DMS53 (cell line): ENCODE results near the gene NPY4R2.
"Not testable (repeated sequence)": the region's sequence is repeated elsewhere in the genome, so short reads cannot be mapped to it uniquely, and the experiment has no call there.

Source experiments
- DNase-seq: peaks from one replicate; lab custom pipeline; 2025; lab: John Stamatoyannopoulos, UW

NPY4R2 gene, protein sequence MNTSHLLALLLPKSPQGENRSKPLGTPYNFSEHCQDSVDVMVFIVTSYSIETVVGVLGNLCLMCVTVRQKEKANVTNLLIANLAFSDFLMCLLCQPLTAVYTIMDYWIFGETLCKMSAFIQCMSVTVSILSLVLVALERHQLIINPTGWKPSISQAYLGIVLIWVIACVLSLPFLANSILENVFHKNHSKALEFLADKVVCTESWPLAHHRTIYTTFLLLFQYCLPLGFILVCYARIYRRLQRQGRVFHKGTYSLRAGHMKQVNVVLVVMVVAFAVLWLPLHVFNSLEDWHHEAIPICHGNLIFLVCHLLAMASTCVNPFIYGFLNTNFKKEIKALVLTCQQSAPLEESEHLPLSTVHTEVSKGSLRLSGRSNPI

DNA sequence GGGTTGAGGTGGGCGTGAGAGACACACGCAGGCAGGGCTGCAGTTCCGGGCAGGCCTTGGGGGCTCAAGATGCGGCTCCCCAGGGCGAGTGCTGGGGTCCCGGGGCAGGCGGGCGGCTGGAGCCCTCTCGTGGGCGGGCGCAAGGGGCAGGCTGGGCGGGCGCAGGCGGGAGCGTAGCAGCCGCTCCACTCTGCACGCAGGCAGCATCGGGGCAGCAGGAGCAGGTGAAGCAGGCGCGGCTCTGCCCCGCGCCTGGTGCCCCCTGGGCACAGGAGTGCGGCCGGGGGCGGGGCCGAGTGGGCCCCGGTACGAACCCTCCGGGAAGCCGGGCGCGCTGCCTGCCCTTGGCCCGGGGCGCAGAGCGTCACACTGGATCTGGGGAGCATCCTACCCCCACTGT, at the start of gene NPY4R2:
NPY4R2 (plus strand) TSS at position 188 of the 400 bp plus-strand sequence. CDS start 3,326 bp downstream, outside the sequence.
- DNase-seq = not testable (repeated sequence)

DNA sequence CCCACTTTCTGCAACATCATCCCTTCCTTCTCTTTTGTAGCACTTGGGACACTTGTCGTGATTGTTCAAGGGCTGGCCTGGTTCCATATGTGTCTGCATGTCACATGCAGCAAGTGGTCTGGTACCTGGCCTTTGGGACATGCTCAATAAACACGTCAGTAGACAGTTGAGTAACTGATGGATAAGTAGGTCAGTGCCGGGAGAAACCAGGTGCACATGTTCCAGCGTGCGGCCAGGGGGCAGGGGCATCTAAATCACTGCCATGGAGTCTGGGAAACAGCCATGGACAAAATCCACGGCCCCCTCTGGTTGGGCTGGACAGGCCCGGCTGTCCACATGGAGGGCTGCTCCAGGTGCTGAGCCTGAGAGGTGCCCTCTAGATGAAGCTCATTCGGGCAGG, 47.6 kb upstream of the NPY4R2 start:
- not testable (repeated sequence) for DNase-seq

DNA sequence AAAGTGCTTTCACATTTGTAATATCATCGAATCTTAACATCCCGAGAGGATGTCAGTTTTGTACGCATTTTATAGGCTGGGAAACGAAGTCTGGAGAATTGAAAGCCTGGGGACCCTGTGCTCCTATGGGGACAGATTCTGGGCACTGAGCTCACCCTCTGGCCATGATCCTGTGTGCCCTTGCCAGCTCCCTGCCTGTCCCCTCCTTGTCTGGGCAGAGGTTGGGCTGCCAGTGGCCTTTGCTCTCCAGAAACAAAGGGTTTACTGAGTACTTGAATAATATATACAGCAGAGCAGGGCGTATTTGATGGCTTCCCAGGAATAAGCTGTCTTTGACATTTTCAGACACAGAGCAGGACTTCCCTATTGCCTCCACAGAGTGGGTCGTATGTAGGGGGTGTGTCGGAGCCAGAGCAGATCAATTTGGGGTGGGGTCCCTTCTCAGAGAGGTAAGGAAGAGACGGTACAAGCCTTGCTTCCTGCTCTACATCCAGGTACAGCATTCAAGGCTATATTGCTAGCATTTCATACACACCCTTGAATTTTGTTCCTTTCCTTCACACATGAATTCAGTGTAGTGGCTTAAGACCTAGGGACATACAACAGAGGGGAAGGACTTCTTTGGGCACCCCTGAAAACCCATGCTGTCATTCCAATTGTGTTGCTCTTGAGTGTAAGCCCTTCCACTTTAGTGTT, 46.8 kb upstream of the NPY4R2 start:
- not testable (repeated sequence) for DNase-seq

GRCh38 chr10:47872236-47872635, 46.2 kb upstream of the NPY4R2 start:
- DNase-seq = not testable (repeated sequence)

GRCh38 chr10:47884239-47884638, 34.2 kb upstream of the NPY4R2 start:
- DNase-seq = not testable (repeated sequence)

DNA sequence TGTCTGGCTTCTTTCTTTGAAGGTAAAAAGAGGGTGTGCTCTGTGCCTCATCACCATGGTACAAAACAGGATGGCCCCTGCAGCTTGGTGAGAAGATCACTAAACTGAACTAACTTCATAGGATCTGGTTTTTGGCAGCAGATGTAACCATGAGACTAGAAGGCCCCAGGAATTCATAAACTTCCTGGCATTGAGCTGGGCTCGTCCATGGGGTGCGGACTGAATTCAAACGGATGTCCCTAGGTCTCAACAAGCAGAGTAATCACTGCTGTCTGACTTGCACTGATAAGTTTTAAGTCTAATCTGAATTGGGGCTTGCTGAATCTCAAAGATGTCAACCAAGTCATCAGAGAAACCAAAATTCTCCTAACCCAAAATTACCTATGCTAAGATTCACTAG, 33.5 kb upstream of the NPY4R2 start:
- DNase-seq = not testable (repeated sequence)

GRCh38 chr10:47886356-47886755, 32.1 kb upstream of the NPY4R2 start:
- not testable (repeated sequence) for DNase-seq

DNA sequence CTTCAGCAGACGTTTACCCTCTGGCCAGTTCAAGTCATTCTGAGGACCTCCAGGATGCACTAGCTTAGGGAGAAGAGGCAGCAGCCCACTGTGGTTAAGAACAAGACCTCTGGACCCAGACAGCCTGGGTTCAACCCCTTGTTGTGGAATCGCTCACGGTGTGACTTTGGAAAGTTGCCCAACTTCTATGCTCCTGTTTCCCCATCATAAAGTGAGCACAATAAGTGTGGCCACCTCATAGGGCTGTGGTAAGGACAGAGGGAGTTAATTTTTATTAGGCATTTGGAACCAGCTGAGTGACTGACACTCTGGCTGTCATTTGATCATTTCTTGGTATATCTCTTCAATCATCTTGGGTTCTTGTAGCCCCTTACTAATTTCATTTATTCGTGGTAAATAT, 31.6 kb upstream of the NPY4R2 start:
- not testable (repeated sequence) for DNase-seq

DNA sequence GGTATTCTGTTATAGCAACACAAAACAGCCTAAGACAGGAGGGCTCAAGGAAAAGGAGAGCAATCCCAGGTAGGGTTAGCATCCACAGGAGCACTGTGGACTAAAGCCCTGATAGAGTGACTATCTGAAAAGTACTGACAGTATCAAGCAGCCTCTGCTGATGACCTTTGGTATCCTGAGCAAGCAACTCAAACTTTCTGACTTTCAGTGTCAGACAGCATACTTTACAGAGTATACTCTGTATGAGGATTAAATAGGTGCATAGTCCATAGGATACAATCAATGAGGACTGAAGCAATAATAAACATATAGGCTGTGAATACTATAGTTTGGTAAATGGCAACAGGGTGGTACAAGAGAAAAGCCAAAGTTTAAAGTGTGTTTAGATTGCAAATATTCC, 27.7 kb upstream of the NPY4R2 start:
- DNase-seq = not testable (repeated sequence)

- DNase-seq = not testable (repeated sequence)
Measured at GRCh38 chr10:47892494-47893261, 25.8 kb upstream of the NPY4R2 start.

DNA sequence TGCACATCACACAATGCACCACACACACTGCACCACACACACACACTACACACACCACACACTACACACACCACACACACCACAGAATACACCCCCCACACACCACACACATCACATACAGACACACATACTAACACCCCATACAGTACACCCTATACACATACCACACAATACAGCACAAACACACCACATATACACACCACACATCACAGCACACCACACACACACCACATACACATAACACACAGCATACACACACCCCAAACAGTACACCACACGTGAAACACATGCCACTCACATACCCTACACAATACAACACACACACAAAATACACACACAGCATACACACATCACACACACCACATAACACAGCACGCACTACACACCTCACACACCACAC, 23.9 kb upstream of the NPY4R2 start:
- DNase-seq = not testable (repeated sequence)

- not testable (repeated sequence) for DNase-seq
Measured at GRCh38 chr10:47897813-47898212, 20.6 kb upstream of the NPY4R2 start.

DNA sequence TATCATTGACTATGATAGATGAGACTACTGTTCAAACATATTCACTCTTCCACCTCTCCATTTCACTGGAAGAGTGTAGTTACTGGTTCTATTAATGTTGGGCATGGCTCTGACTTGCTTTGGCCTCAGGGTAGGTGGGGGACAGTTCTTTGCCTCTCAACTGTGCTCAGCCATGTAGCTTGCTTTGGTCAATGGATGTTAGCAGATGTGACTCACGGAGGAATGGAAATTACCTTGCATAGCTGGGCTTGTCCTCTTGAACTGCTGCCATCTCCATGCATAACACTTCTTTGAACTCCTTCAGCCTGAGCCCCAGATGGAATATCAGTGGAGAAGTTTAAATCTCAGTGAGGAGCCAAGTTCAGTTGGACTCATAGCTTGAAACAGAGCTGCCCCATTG, 9.1 kb upstream of the NPY4R2 start:
- not testable (repeated sequence) for DNase-seq

GRCh38 chr10:47910486-47910885, 8.0 kb upstream of the NPY4R2 start:
- DNase-seq = not testable (repeated sequence)

GRCh38 chr10:47914052-47914451, 4.4 kb upstream of the NPY4R2 start:
- not testable (repeated sequence) for DNase-seq

- DNase-seq = not testable (repeated sequence)
Measured at GRCh38 chr10:47915849-47916548, 2.5 kb upstream of the NPY4R2 start.

DNA sequence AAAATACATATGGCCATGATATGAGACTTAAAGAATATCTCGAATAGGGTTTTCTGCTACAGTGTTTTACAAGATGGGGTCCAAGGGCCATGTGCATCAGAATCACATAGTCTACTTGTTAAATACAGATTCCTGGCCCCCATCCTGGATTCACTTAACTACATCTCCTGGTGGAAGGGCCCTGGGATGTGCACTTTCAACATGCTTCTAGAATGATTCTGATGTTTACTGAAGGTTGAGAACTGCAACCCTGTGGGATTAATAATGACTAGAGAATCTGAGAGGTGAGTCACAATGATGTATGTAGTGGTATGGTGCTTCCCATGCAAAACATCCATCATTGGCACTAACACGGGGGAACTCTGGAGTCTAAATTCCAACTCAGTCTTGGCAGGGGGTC, 2.1 kb downstream of the NPY4R2 start:
- not testable (repeated sequence) for DNase-seq

DNA sequence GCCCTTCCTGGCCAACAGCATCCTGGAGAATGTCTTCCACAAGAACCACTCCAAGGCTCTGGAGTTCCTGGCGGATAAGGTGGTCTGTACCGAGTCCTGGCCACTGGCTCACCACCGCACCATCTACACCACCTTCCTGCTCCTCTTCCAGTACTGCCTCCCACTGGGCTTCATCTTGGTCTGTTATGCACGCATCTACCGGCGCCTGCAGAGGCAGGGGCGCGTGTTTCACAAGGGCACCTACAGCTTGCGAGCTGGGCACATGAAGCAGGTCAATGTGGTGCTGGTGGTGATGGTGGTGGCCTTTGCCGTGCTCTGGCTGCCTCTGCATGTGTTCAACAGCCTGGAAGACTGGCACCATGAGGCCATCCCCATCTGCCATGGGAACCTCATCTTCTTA, 4.0 kb downstream of the NPY4R2 start:
- DNase-seq = not testable (repeated sequence)

GRCh38 chr10:47924628-47925027, 6.2 kb downstream of the NPY4R2 start:
- DNase-seq = not testable (repeated sequence)

DNA sequence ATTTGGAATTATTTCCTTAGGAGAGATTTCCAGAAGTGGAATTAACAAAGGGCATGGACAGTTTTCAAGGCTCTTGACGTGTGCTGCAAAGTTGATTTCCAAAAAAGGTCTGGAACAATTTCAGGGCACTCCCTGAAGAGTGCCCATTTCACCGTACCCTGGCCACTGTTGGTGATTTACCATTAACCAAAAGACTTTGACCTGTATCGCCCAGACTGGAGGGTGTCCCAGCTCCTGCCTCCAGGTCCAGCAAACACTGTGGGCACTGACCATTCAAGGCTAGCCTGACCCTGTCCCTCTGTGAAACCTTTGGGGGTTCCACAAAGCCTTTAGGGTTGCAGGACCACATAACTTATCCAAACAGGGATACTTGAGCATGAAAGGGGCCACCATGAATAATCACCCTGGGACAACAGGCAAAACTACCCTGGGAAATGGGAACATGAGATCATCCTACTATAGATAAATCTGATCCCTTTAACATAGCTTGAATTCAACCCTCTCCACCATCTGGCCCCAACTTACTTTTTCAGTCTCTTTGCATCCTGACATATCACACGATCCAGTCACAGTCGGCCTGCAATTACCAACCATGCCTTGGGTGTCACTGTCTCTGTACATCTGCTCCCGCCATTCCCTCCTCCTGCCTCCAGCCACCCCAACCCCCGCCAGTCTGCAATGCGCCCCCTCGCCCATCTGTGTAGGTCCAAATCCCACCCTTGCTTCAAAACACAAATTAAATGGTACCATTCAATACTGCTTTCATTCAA, 8.9 kb downstream of the NPY4R2 start:
- DNase-seq = not testable (repeated sequence)

DNA sequence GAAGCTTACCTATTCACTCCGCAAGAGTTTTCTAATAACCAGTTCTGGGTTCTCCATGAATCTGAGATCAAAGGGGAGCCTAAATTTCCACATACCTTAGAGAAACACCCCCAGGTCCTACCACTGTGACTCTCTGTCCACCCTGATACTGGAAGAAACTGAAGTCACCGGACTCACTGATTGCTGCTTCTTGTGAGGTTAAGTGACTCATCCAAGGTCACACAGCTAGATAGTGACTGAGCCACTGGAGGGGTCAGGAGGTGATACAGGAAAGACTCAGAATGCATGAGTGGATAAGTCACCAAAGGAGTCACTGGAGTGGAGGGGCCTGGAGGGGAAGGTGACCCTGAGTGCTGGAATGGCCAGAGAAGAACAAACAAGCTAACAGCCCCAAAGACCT, 9.8 kb downstream of the NPY4R2 start:
- not testable (repeated sequence) for DNase-seq
